Vagina (tissue), 2 donors: ENCODE measurements around the gene USO1.

Experiments used
- CTCF ChIP-seq, 3 experiments: fragments of 450-650 bp in 2 of 3; fragments of 200-600 bp in 1 of 3; sonication (generic) in 1 of 3; IDR thresholded peaks; one replicate each; pipeline ENCODE4 v1.5.1; 2017 to 2019; ENCODE audit warnings: antibody characterized with exemption in 3 of 3, mild to moderate bottlenecking in 2 of 3, moderate library complexity in 2 of 3
- POLR2A ChIP-seq, 2 donors: fragments of 450-650 bp; IDR thresholded peaks; one replicate each; pipeline ENCODE4 v1.6.1; 2017; ENCODE audit warnings: antibody characterized with exemption in 2 of 2, mild to moderate bottlenecking in 2 of 2, moderate library complexity in 2 of 2

DNA sequence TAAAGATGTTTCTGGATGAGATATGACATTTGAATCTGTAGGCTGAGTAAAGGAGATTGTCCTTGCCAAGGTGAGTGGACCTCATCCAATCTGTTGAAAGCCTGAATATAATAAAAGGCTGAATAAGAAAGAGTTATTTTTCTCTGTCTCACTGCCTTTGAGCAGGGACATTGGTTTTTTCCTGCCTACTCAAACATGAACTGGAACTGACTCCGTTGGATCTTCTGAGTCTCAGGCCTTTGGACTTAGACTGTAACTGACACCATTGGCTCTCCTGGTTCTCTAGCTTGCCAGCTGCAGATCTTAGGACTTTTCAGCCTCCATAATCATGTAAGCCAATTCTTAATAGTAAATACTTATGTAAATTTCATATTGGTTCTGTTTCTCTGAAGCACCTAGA lies 134.3 kb downstream of the USO1 start:
- TF ChIP-seq CTCF (IDR thresholded peaks at IDR 0.05), result no peak
- no peak for TF ChIP-seq POLR2A (IDR thresholded peaks at IDR 0.05)
